Central memory CD4-positive, alpha-beta T cell (primary cell): Measurements from ENCODE around the gene OR10H4.
A peak's percentile ranks its signal among the peaks of the same experiment; 100 is the strongest.
"Not testable (repeated sequence)": the region's sequence is repeated elsewhere in the genome, so short reads cannot be mapped to it uniquely, and the experiment has no call there.

Experiments used
- DNase-seq: peaks from one replicate; pipeline ENCODE4 v3.0.0; 2022

Gene OR10H4

GRCh38 chr19:15945301-15945700 lies 3.5 kb upstream of the OR10H4 start:
- no peak for DNase-seq

GRCh38 chr19:15954820-15955219 lies 6.0 kb downstream of the OR10H4 start:
- DNase-seq, result no peak

GRCh38 chr19:15962319-15962718 lies 13.5 kb downstream of the OR10H4 start:
- no peak for DNase-seq

GRCh38 chr19:15964231-15964630 lies 15.4 kb downstream of the OR10H4 start:
- no peak for DNase-seq

- no peak for DNase-seq
These were observed 22.5 kb downstream of the OR10H4 start for GRCh38 chr19:15971224-15971780.

- not testable (repeated sequence) for DNase-seq
These were observed 23.2 kb downstream of the OR10H4 start for GRCh38 chr19:15972043-15972442.

- DNase-seq, result no peak
These were observed 26.0 kb downstream of the OR10H4 start for GRCh38 chr19:15974856-15975255.

GRCh38 chr19:15976836-15977689 lies 28.3 kb downstream of the OR10H4 start:
- DNase-seq, result no peak

GRCh38 chr19:15977690-15978089 lies 28.9 kb downstream of the OR10H4 start:
- DNase-seq, result no peak

GRCh38 chr19:15979293-15979692 lies 30.5 kb downstream of the OR10H4 start:
- DNase-seq, result no peak

- not testable (repeated sequence) for DNase-seq
These were observed 37.0 kb downstream of the OR10H4 start for GRCh38 chr19:15985831-15986230.

GRCh38 chr19:15986701-15987100 lies 37.9 kb downstream of the OR10H4 start:
- DNase-seq, result peak; percentile 8

- DNase-seq, result no peak
These were observed 41.1 kb downstream of the OR10H4 start for GRCh38 chr19:15989889-15990288.

- DNase-seq, result no peak
These were observed 42.8 kb downstream of the OR10H4 start for GRCh38 chr19:15991602-15992001.

- DNase-seq, result no peak
These were observed 43.2 kb downstream of the OR10H4 start for GRCh38 chr19:15992014-15992413.

- no peak for DNase-seq
These were observed 46.7 kb downstream of the OR10H4 start for GRCh38 chr19:15995536-15995935.

GRCh38 chr19:15998166-15998565 lies 49.4 kb downstream of the OR10H4 start:
- no peak for DNase-seq
